SHP77 (cell line): ENCODE measurements around the gene KRTAP1-4.
"Not testable (repeated sequence)": the region's sequence is repeated elsewhere in the genome, so short reads cannot be mapped to it uniquely, and the experiment has no call there.

Source experiments
- DNase-seq, 2 experiments: peaks; one replicate each; lab custom pipeline; 2025; lab: John Stamatoyannopoulos, UW

Gene KRTAP1-4, protein sequence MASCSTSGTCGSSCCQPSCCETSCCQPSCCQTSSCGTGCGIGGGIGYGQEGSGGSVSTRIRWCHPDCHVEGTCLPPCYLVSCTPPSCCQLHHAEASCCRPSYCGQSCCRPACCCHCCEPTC

DNA sequence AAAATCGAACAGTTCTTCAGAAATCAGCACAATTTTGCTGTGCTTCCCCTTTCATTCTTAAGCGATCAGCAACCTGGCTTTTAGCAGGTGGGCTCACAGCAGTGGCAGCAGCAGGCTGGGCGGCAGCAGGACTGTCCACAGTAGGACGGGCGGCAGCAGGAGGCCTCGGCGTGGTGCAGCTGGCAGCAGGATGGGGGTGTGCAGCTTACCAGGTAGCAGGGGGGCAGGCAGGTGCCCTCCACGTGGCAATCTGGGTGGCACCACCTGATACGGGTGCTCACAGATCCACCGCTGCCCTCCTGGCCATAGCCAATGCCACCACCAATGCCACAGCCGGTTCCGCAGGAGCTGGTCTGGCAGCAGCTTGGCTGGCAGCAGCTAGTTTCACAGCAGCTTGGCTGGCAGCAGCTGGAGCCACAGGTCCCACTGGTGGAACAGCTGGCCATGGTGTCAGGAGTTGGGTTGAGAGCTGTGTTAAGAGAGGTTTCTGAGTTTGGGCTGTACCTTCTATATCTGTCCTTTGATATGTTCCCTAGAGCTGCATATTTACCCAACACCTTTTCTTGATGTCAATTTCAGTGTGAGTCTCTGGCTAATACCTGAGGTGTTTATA is at the start of gene KRTAP1-4:
Gene KRTAP1-4 (minus strand): TSS at position 563 of the 613 bp plus-strand sequence. CDS start 117 bp downstream, at position 446.
- no peak for DNase-seq

DNA sequence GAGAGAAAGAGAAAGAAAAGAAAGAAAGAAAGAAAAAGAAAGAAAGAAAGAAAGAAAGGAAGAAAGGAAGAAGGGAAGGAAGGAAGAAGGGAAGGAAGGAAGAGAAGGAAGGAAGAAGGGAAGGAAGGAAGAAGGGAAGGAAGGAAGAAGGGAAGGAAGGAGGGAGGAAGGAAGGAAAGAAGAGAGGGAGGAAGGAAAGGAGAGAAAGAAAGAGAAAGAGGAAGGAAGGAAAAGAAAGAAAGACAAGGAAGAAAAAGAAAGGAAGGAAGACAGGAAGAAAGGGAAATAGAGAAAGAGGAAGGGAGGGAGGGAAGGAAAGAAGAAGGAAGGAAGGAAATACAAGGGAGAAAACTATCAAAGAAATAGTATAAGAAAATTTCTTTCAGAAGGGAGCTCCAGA is 46.8 kb upstream of the KRTAP1-4 start:
- no peak for DNase-seq

DNA sequence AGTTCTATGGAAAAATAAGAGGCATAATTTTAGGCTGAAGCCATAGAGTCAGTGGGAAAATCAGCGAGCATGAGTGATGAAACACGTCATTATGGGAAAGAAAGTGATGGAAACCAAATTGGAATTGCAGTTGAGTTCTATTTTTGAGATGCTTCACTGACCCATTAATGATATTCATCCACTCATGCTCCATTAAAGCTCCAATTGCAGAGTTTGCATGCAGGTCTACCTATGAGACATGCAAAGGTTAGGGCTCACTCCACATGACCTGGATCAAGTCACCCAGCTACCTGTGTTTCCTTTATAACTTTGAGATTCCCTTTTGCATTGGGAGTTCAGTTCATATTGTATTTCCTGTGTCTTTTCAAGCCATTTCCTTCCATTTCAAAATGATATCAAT is 43.7 kb upstream of the KRTAP1-4 start:
- no peak for DNase-seq

DNA sequence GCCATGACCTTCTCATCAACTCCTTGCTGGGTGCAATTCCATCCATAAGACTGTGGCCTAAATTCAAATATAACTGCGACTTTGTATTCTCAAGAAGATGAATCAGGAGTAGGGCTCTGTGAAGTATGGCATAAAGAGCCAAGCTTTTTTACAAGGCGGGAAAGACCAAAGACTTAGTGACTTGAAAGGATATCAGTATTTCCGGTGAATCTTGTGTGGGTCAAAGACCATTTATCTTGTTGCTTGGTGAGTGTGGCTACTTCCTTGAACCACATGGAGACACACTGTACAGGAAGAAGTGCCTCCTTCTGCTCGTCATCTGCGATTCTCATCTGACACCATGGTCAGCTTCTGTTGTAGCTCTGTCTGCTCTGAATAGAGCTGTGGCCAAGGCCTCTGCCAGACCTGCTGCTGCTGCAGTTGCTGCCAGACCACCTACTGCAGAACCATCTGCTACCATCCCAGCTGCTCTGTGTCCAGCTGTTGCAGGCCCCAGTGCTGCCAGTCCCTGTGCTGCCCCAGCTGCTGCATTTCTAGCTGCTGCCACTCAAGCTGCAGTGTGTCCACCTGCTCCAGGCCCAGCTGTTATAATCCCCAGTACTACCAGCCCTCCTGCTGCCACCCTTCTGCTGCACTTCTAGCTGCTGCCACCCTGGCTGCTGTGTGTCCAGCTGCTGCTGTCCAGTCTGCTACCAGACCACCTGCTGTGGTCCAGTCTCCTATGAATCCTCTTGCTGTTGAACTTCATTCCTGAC is 41.8 kb upstream of the KRTAP1-4 start:
- DNase-seq = no peak

DNA sequence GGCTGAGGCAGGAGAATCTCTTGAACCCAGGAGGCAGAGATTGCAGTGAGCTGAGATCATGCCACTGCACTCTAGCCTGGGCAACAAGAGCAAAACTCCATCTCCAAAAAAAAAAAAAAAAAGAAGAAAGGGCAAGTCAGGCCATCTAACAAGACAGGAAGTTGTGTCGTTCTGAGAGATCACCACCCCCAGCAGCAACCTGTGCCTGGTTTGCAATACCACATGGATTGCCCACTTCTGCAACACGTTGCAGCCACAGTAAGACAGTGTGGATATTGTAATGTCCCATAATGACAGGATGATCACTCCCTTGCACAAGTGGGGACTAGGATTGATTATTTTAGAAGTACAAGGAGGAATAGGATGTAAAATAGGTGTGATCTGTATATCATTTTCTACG is 39.0 kb upstream of the KRTAP1-4 start:
- no peak for DNase-seq

DNA sequence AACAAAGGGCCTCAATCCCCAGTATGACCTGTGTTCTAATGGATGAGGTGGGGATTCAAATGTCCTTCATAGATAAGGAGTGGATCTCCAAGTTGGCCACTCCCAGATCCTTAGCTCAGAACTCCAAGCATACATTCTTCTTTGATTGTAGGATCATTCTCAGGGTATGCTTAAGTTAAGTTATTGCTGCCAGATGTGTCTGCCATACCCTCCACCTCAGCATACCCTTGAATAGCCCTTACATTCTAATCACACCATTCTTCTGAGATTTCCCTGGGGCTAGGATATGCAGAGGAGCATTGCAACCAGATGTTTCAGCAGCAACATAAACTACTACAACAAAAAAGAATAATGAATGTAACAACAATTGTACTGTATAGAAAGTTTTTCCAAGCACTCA is 37.3 kb upstream of the KRTAP1-4 start:
- no peak for DNase-seq

DNA sequence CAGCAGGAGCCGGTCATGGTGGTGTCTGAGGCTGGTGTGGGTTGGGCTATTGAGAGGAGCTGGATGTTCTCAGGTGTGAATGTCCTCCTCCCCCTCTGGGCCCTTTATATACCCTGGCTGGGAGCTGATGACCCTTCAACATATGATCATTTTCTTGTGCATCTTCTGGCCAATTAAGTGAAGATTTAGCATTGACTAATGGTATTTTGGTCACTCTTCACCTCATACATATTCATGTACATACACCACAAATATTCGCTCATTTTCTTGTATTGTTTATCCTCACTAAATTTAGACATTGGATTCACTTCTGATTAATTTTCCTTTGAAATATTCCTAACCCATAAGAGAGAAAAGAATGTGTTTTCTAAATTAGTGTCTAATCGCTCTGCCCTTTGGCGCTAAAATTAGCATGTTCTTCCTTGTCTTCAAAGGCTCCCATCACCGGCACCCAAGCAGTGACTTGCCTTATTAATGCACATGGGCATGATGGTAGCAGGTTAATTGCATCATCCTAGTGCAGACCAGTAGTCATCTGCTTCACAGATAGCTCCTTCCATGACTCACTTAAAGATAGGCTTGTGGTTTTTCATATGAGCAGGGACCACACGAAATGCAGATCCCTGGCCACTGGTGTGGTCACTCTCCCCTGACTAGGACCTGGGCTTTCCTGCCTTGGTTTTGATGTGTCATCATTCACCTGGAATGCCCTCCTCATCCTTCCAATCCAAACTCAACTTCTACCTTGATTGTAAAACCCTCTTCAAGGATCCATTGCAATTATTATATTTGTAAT is 36.0 kb upstream of the KRTAP1-4 start, which contains the start of gene KRTAP2-4:
Gene KRTAP2-4 (minus strand): TSS at position 51 of the 796 bp plus-strand sequence. CDS start 34 bp downstream, at position 17.
- DNase-seq = no peak

DNA sequence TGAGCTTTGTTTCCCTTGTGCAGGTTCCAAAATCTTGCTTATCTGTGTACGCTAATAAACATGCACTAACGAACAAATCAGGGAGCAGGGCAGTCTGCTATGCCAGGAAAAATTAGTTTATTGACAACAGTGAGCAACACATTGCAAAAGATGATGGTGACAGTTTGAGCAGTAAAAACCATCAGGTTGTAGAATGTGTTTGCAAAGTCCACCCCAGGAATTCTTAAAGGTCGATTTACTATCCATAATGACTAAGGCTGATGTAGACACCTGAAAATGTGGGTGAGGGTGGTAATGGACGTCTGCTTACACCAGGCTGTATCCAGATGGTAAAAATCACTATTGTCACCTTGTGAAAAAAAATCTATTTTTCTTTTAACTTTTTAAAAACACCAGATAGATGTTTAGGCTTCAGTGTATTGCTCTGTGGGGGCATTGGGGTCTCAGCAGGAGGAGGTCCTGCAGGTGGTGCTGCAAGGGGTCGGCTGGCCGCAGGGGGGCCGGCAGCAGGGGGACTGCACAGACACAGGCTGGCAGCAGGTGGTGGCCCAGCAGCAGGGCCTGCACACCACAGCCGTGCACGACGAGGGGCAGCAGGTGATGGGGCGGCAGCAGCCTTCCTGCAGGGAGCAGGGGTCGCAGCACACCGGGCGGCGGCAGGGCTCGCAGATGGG is 35.2 kb upstream of the KRTAP1-4 start:
- DNase-seq = not testable (repeated sequence)

DNA sequence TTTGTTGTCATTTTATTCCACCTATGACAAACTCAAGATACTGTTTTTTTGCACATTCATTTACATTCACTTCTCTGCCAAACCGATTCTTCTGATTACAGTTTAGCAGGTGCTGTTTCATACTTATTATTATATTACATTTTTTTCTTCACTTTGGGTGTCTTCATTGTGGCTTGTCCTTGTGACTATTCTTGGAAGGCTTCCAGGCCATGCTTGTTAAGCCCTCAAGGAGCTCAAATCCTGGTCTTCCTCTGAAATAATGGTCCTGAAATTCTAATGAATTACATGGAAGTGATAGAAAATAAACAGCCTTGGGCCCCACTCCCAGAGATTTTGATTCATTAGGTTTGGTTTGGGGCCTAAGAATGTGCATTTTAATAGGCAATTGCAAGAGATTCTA is 34.3 kb upstream of the KRTAP1-4 start:
- DNase-seq = no peak

DNA sequence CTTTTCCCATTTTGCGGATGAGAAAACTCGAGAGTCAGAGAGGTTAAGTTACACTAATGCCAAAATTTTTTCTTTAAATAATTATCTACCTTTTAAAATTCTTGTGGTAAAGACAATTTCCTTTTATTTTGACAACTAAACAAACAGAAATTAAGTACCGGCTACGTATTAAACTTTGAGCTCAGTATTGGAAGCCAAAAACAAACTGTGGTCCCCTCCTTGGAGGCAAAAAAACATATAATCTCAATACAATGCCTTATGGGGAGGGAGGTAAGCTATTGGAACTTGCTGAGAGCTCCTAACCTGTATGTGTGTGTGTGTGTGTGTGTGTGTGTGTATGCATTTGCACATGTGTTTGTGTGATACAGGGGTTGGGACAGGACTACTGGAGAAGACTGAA is 33.5 kb upstream of the KRTAP1-4 start:
- no peak for DNase-seq

DNA sequence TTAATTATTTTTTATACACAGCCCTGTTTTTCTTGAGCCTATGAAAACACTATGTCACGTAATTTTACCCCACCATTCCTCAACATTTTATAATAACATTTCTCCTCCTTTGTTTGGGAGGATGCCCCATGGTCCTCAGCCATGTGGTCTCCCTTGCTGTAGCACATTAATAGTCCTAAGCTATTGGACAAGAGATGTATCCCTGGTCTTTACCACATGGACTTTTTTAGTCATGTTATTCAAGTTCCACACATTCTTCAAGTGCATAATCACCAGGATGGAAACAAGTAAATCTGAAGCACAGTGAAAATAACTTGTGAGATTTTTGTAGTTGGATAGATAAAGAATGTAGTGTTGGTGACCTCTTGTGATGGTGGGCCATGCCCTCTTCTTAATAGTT is 32.0 kb upstream of the KRTAP1-4 start:
- DNase-seq = no peak

DNA sequence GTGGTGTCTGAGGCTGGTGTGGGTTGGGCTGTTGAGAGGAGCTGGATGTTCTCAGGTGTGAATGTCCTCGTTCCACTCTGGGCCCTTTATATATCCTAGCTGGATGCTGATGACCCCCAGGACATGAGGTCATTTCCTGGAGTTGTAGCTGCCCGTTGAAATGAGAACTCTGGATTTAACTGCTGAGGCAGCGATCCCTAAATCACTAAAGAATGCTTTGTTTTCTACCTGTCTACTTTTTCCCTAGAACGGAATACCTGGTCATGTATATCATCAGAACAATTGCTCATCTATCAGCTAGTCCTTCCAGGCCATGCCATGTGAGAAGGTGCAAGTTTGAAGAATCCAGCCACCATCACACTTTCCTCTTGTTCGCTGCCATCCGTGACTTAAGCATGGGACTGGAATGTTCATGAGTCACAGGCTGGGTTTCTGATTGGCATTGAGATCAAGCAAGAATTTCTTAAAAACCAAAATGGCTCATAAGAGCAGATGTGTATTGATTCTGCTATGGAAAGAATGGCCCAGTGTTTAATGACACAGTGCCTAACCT is 30.1 kb upstream of the KRTAP1-4 start, which contains the start of gene KRTAP2-3:
Gene KRTAP2-3 (minus strand): TSS at position 63 of the 553 bp plus-strand sequence. CDS start 64 bp downstream, outside the sequence.
- no peak for DNase-seq

DNA sequence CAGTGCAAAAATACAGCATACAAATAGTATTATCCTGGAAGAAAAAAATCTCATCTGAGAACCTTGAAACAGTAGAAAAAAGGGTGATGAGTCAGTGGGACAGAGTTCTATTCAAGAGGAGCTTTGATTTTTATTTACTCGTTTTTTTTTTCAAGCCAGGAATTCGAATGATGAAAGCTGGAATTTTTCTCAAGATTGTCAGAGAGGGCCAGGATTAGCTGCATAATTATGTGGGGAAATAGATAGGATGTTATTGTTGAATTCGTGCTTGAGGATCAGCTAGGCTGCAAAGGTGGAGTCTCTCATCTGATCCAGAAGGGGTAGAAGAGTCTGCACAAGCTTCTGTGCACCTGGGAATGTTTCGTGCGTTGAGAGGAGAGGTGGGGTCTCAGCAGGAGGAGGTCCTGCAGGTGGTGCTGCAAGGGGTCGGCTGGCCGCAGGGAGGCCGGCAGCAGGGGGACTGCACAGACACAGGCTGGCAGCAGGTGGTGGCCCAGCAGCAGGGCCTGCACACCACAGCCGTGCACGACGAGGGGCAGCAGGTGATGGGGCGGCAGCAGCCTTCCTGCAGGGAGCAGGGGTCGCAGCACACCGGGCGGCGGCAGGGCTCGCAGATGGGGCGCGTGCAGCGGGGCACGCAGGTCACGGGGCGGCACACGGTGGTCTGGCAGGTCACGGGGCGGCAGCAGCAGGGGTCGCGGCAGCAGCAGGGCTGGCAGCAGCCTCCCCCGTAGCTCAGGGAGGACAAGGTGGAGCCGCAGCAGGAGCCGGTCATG is 29.5 kb upstream of the KRTAP1-4 start:
- not testable (repeated sequence) for DNase-seq

DNA sequence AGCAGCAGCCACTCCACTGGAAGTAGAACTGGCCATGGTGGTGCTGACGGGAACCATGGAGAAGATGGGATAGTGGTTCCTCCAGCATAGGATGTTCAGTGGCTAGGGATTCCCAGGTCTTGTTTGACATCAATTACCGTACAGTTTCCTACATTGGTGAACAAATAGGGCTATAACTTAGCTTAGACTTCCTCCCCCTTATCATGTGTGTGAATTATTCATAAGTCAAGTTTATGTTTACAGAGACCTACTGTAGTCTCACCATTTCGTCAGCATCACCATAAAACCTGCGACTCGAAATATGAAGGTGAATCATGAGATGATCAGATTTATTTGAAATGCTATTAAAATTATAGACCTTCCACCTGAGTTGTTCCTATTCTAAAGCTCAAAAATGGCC is 28.7 kb upstream of the KRTAP1-4 start:
- no peak for DNase-seq

DNA sequence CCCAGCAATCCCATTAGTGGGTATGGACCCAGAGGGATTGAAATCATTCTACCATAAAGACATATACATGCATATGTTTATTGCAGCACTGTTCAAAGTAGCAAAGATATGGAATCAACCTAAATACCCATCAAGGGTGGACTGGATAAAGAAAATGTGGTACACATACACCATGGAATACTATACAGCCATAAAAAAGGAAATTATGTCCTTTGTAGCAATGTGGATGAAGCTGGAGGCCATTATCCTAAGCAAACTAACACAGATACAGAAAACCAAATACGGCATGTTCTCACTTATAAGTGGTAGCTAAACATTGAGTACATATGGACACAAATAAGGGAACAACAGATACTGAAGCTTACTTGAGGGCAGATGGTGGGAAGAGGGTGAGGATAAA is 27.6 kb upstream of the KRTAP1-4 start:
- no peak for DNase-seq

DNA sequence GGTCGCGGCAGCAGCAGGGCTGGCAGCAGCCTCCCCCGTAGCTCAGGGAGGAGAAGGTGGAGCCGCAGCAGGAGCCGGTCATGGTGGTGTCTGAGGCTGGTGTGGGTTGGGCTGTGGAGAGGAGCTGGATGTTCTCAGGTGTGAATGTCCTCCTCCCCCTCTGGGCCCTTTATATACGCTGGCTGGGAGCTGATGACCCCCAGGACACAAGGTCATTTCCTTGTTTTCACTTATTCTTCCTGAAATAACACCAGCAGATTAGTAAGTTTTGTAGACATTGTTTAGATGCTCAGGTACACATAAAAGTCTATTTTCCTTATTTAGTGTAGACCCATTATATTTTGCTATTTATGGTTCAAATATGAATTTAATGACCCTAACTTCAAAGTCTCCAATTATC is 25.1 kb upstream of the KRTAP1-4 start, which contains the start of gene KRTAP2-2:
Gene KRTAP2-2 (minus strand): TSS at position 101 of the 400 bp plus-strand sequence. CDS start 19 bp downstream, at position 82.
- not testable (repeated sequence) for DNase-seq

DNA sequence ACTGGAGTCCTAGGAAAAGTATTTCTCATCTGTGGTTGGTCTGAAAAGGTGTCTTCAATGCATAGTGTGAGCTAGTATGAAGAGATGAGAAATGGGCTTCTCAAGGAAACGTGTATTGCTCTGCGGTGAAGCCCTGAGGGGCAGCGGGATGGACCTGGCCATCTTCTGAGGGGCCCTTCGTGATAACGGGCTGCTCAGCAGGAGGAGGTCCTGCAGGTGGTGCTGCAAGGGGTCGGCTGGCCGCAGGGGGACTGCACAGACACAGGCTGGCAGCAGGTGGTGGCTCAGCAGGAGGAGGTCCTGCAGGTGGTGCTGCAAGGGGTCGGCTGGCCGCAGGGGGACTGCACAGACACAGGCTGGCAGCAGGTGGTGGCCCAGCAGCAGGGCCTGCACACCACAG is 24.6 kb upstream of the KRTAP1-4 start:
- DNase-seq = not testable (repeated sequence)

DNA sequence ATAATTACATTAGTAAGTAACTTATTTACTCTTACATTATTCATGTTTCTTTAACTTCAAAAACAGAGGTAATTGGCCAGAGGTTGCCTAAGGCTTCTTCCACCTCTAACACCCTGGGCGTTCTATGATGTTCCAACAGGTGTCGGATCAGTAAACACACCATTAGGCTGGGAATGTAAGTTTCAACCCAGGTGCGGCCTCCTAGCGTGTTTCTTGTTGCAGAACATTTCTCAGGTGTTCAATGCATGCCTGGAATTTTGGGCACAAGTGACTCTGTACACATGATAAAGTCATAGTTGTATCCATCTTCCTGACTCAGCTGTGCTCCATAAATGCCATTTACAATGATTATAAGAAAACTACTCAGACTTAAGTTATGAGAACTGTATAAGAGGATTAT is 24.0 kb upstream of the KRTAP1-4 start:
- no peak for DNase-seq

DNA sequence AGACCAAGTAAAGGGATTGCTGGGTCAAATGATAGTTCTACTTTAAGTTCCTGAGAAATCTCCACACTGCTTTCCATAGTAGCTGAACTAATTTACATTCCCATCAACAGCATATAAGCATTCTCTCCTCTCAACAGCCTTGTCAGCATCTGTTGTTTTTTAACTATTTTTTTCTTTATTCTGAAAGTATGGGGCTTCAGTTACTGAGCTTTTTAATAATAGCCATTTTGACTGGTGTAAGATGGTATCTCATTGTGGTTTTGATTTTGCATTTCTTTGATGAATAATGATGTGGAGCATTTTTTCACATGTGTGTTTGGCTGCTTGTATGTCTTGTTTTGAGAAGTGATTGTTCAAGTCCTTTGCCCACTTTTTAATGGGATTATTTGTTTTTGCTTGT is 22.6 kb upstream of the KRTAP1-4 start:
- no peak for DNase-seq

DNA sequence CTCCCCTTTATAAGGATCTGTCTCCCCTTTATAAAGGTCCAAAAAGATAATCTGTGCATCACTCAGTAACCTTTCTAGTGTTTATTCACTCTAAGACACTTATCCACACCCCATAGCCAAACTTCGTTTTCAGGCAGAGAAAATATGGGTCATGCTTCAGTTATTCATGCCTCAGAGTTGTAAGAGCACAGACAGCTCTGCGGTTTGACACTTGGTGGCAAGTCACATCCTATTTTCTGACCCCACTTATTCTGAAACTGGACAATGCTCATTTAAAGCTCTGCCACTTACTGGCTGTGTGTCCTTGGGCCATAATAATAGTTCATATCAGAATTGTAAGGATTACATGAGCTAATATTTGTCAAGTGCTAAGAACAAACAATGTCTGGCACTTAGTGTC is 19.1 kb upstream of the KRTAP1-4 start:
- DNase-seq = no peak

DNA sequence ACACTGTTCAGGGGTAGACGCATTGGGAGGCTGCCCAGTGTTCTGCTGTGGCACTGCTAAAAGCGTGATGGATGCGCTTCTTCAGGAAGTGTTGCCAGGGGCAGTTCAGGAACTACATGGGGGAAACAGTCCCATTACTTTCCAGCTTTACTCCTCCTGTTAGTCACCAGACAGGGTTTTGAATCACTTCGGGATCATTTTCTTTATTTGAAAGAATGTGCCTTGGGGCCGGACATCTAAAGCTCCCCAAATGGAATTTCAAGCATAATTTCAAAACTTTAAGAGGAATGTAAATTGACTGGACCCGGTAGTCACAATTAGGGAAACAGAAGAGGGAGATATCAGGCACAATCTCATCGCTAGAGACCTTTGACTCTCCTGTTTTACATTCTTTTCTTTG is 18.4 kb upstream of the KRTAP1-4 start:
- no peak for DNase-seq
